H9 (cell line): ENCODE results near the gene GDF3. TPM values are rescaled to one million over a fixed set of nuclear protein-coding genes. Genes with fewer than 3 reads are reported as not detected.
"Not testable (repeated sequence)": the region's sequence is repeated elsewhere in the genome, so short reads cannot be mapped to it uniquely, and the experiment has no call there.

Source experiments
- DNase-seq: peaks from one replicate; pipeline ENCODE4 v3.0.0-alpha.2; 2017
- H2AFZ ChIP-seq: one replicate; pipeline ENCODE4 v1.6.1; 2013; ENCODE audit warnings: mild to moderate bottlenecking, low read length, control low read depth, moderate library complexity
- H2AK5ac ChIP-seq: 2 replicates; pipeline ENCODE4 v1.6.1; 2013; ENCODE audit warnings: low read length, control low read depth, mixed read lengths; ENCODE audit not compliant: insufficient read length
- H2BK120ac ChIP-seq: one replicate; pipeline ENCODE4 v1.6.1; 2013; ENCODE audit warnings: low read depth, mild to moderate bottlenecking, low read length, control low read depth, inconsistent platforms; ENCODE audit not compliant: poor library complexity, severe bottlenecking
- H2BK12ac ChIP-seq: 2 replicates; pipeline ENCODE4 v1.6.1; 2013; ENCODE audit warnings: low read length, control low read depth, mixed read lengths, low read depth; ENCODE audit not compliant: insufficient read length
- H2BK15ac ChIP-seq: 2 replicates; pipeline ENCODE4 v1.6.1; 2013; ENCODE audit warnings: low read depth, low read length, control low read depth
- H2BK20ac ChIP-seq: one replicate; pipeline ENCODE4 v1.6.1; 2013; ENCODE audit warnings: low read depth, mild to moderate bottlenecking, low read length, control low read depth, inconsistent platforms; ENCODE audit not compliant: poor library complexity, severe bottlenecking
- H2BK5ac ChIP-seq: 2 replicates; pipeline ENCODE4 v1.6.1; 2013; ENCODE audit warnings: low read length, control low read depth, mixed read lengths; ENCODE audit not compliant: insufficient read length
- H3K14ac ChIP-seq: 2 replicates; pipeline ENCODE4 v1.6.1; 2013; ENCODE audit warnings: low read length, control low read depth; ENCODE audit not compliant: insufficient read depth
- H3K18ac ChIP-seq: 2 replicates; pipeline ENCODE4 v1.6.1; 2013; ENCODE audit warnings: low read depth, mild to moderate bottlenecking, mixed read lengths, low read length, control low read depth; ENCODE audit not compliant: insufficient read length
- H3K23ac ChIP-seq: 2 replicates; pipeline ENCODE4 v1.6.1; 2013; ENCODE audit warnings: low read length, control low read depth, mixed read lengths, low read depth; ENCODE audit not compliant: insufficient read length
- H3K23me2 ChIP-seq: 2 replicates; pipeline ENCODE4 v1.6.1; 2013; ENCODE audit warnings: low read depth, mild to moderate bottlenecking, mixed read lengths, low read length, control low read depth; ENCODE audit not compliant: insufficient read length, poor library complexity, severe bottlenecking
- H3K27ac ChIP-seq: 2 replicates; pipeline ENCODE4 v1.5.1; 2013; ENCODE audit warnings: low read length, control low read depth, mixed read lengths, low read depth; ENCODE audit not compliant: insufficient read length
- H3K27me3 ChIP-seq: 2 replicates; pipeline ENCODE4 v1.6.1; 2013; ENCODE audit warnings: low read length, control low read depth, inconsistent platforms; ENCODE audit not compliant: insufficient read depth
- H3K4ac ChIP-seq: 2 replicates; pipeline ENCODE4 v1.6.1; 2013; ENCODE audit warnings: low read depth, mild to moderate bottlenecking, control low read depth, inconsistent platforms, low read length, moderate library complexity
- H3K4me1 ChIP-seq: 2 replicates; pipeline ENCODE4 v1.6.1; 2013; ENCODE audit warnings: low read length, control low read depth, inconsistent platforms; ENCODE audit not compliant: insufficient read depth
- H3K4me2 ChIP-seq: 2 replicates; pipeline ENCODE4 v1.6.1; 2013; ENCODE audit warnings: low read length, control low read depth, mixed read lengths; ENCODE audit not compliant: insufficient read length, insufficient read depth
- H3K56ac ChIP-seq: 2 replicates; pipeline ENCODE4 v1.6.1; 2013; ENCODE audit warnings: low read depth, mild to moderate bottlenecking, mixed read lengths, low read length, control low read depth; ENCODE audit not compliant: insufficient read length
- H3K79me1 ChIP-seq: 2 replicates; pipeline ENCODE4 v1.6.1; 2013; ENCODE audit warnings: low read depth, mild to moderate bottlenecking, moderate library complexity, low read length, control low read depth, inconsistent platforms; ENCODE audit not compliant: insufficient read depth, poor library complexity, severe bottlenecking
- H3K79me2 ChIP-seq: 2 replicates; pipeline ENCODE4 v1.6.1; 2013; ENCODE audit warnings: low read length, control low read depth, inconsistent platforms; ENCODE audit not compliant: insufficient read depth
- H3K9ac ChIP-seq: 2 replicates; pipeline ENCODE4 v1.6.1; 2013; ENCODE audit warnings: low read length, control low read depth, mixed read lengths; ENCODE audit not compliant: insufficient read length; ENCODE audit errors: extremely low read depth
- H3K9me3 ChIP-seq: one replicate; pipeline ENCODE4 v1.6.1; 2013; ENCODE audit warnings: low read depth, low read length, inconsistent platforms; ENCODE audit not compliant: control insufficient read depth
- H3T11ph ChIP-seq: one replicate; pipeline ENCODE4 v1.6.1; 2013; ENCODE audit warnings: mild to moderate bottlenecking, low read length, control low read depth, inconsistent platforms
- H4K20me1 ChIP-seq: one replicate; pipeline ENCODE4 v1.6.1; 2013; ENCODE audit not compliant: control insufficient read depth, insufficient read length, insufficient read depth
- H4K5ac ChIP-seq: 2 replicates; pipeline ENCODE4 v1.6.1; 2013; ENCODE audit warnings: low read depth, mild to moderate bottlenecking, mixed read lengths, low read length, control low read depth; ENCODE audit not compliant: insufficient read length
- H4K8ac ChIP-seq: replicated peaks from 2 replicates; pipeline ENCODE4 v1.6.1; 2013; ENCODE audit warnings: low read length, control low read depth, mixed read lengths, low read depth; ENCODE audit not compliant: insufficient read length
- H4K91ac ChIP-seq: 2 replicates; pipeline ENCODE4 v1.6.1; 2013; ENCODE audit warnings: low read depth, mild to moderate bottlenecking, moderate library complexity, mixed read lengths, low read length, control low read depth; ENCODE audit not compliant: insufficient read length
- H3K27ac Mint-ChIP-seq, 3 experiments: 2 replicates in 2 of 3; 3 replicates in 1 of 3; pipeline ENCODE4 v1.8.0; 2020 to 2021; ENCODE audit warnings: mixed read lengths in 3 of 3, mild to moderate bottlenecking in 1 of 3, moderate library complexity in 1 of 3
- H3K27me3 Mint-ChIP-seq: 2 replicates; pipeline ENCODE4 v1.8.0; 2021; ENCODE audit warnings: low read depth, mild to moderate bottlenecking, moderate library complexity, mixed read lengths
- H3K36me3 Mint-ChIP-seq, 3 experiments: 2 replicates in 2 of 3; 3 replicates in 1 of 3; pipeline ENCODE4 v1.8.0; 2020 to 2021; ENCODE audit warnings: low read depth in 3 of 3, mixed read lengths in 3 of 3; ENCODE audit not compliant: insufficient read depth in 1 of 3
- H3K4me1 Mint-ChIP-seq, 2 experiments: 2 replicates each; pipeline ENCODE4 v1.8.0; 2020; ENCODE audit warnings: mixed read lengths in 2 of 2
- H3K4me3 Mint-ChIP-seq, 2 experiments: 2 replicates in 1 of 2; 3 replicates in 1 of 2; pipeline ENCODE4 v1.8.0; 2020 to 2021; ENCODE audit warnings: mild to moderate bottlenecking in 2 of 2, mixed read lengths in 2 of 2, moderate library complexity in 1 of 2
- H3K9me3 Mint-ChIP-seq, 2 experiments: 2 replicates in 1 of 2; 3 replicates in 1 of 2; pipeline ENCODE4 v1.8.0; 2020; ENCODE audit warnings: mild to moderate bottlenecking in 2 of 2, mixed read lengths in 2 of 2, moderate library complexity in 1 of 2
- WGBS: extraction: QIAGEN DNeasy Blood & Tissue Kit; methylation state at CpG from one replicate; pipeline ENCODE4 v1.1.7; 2013; ENCODE audit warnings: missing lambda C conversion rate, low lambda C conversion rate, mixed read lengths; ENCODE audit not compliant: insufficient read length; ENCODE audit errors: extremely low coverage; 5-methylcytosine and 5-hydroxymethylcytosine counted together
- total RNA-seq: library from RNA; stranded (reverse); gene quantifications from 2 replicates; pipeline ENCODE4 v1.2.1, GENCODE V29; 2021
- TF ChIP-seq, protein P1 (sequence below): fragments of 200-600 bp; sonication (generic); conservative IDR thresholded peaks from 3 replicates; pipeline ENCODE4 v1.8.0; 2021; ENCODE audit warnings: antibody characterized with exemption, mild to moderate bottlenecking

The GDF3 gene
- total RNA-seq, 1 experiment from 2014 or later = 9.9 TPM

DNA sequence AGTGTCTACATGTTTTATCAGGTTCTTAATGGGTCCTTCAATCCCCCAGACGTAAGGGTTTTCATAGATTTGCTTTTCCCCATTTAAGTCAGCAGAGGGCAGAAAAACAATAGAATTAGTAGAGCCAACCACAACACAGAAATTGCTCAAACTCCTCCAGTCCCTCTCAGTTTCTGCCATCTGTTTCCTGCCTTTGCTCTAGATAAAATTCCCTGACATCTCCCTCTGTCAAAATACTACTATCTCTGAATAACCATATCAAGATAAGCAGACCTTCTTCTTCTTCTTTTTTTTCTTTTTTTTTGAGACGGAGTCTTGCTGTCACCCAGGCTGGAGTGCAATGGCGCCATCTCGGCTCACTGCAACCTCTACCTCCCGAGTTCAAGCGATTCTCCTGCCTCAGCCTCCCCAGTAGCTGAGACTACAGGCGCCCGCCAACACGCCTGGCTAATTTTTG is 18.1 kb downstream of the GDF3 start:
- H3K18ac ChIP-seq, H2AK5ac ChIP-seq, H2AFZ ChIP-seq, H2BK120ac ChIP-seq, H3K4me3 Mint-ChIP-seq, DNase-seq, H2BK20ac ChIP-seq, H3K27me3 ChIP-seq, H3K4me1 ChIP-seq, H4K5ac ChIP-seq, H3K36me3 Mint-ChIP-seq, H3K4ac ChIP-seq, H3K4me2 ChIP-seq, H3K27me3 Mint-ChIP-seq, H4K8ac ChIP-seq, H3K56ac ChIP-seq, H3K79me2 ChIP-seq, H3K9me3 Mint-ChIP-seq, H3T11ph ChIP-seq, H3K9ac ChIP-seq, H2BK5ac ChIP-seq, H3K27ac ChIP-seq, H2BK15ac ChIP-seq, H3K79me1 ChIP-seq, H3K14ac ChIP-seq, H3K9me3 ChIP-seq, H3K23ac ChIP-seq, H4K91ac ChIP-seq, H4K20me1 ChIP-seq, H2BK12ac ChIP-seq, H3K23me2 ChIP-seq: not testable (repeated sequence)
- Mint-ChIP-seq H3K27ac (peak overlapping the region in 2 of 3 experiments; percentile 22 to 83; a peak in 2 of 7 replicates), H3K4me1 (peaks cover 23 to 26% of the 10 kb centered on the region in 2 experiments)
- TF ChIP-seq, protein P1, sequence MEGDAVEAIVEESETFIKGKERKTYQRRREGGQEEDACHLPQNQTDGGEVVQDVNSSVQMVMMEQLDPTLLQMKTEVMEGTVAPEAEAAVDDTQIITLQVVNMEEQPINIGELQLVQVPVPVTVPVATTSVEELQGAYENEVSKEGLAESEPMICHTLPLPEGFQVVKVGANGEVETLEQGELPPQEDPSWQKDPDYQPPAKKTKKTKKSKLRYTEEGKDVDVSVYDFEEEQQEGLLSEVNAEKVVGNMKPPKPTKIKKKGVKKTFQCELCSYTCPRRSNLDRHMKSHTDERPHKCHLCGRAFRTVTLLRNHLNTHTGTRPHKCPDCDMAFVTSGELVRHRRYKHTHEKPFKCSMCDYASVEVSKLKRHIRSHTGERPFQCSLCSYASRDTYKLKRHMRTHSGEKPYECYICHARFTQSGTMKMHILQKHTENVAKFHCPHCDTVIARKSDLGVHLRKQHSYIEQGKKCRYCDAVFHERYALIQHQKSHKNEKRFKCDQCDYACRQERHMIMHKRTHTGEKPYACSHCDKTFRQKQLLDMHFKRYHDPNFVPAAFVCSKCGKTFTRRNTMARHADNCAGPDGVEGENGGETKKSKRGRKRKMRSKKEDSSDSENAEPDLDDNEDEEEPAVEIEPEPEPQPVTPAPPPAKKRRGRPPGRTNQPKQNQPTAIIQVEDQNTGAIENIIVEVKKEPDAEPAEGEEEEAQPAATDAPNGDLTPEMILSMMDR = peak; percentile 78
- WGBS = no CpG with 5 or more reads among the region's 9 CpGs

GRCh38 chr12:7675455-7675854 is 20.1 kb downstream of the GDF3 start:
- H3K79me2 ChIP-seq, H3K27ac ChIP-seq, H3K9ac ChIP-seq, DNase-seq, H3K27me3 Mint-ChIP-seq, H3K4me2 ChIP-seq, H4K8ac ChIP-seq, H3K36me3 Mint-ChIP-seq, H3K9me3 ChIP-seq, H3K56ac ChIP-seq, H3K18ac ChIP-seq, H3K23ac ChIP-seq, H3K27ac Mint-ChIP-seq, H2AK5ac ChIP-seq, H4K20me1 ChIP-seq, H3K79me1 ChIP-seq, H3K23me2 ChIP-seq, H3K14ac ChIP-seq, H2BK20ac ChIP-seq, H3K4me1 ChIP-seq, H3T11ph ChIP-seq, H4K91ac ChIP-seq, H3K4ac ChIP-seq, H2AFZ ChIP-seq, H2BK120ac ChIP-seq, H2BK5ac ChIP-seq, H3K27me3 ChIP-seq, H3K4me3 Mint-ChIP-seq, H3K9me3 Mint-ChIP-seq, H4K5ac ChIP-seq, H2BK12ac ChIP-seq, H2BK15ac ChIP-seq: not testable (repeated sequence)
- H3K4me1 Mint-ChIP-seq = peaks cover 12 to 14% of the 10 kb centered on the region in 2 experiments
- no CpG with 5 or more reads among the region's 6 CpGs for WGBS
